ENCODE measurements around the gene GLS. TPM values are rescaled to one million over a fixed set of nuclear protein-coding genes. Genes with fewer than 3 reads are reported as not detected.

Gene GLS
- total and polyA plus RNA-seq, 9 of the 15 experiments (the other 6 are each of a cell fraction or from before 2014, with no cell fraction given), result 13.7 to 77.5 (median 48.2) TPM

- no peak for ATAC-seq
- H3K4me1 ChIP-seq (replicated peaks in 1 of 2; ENCODE audit: control insufficient read depth in 2 of 2, insufficient read depth in 2 of 2, low read length in 2 of 2), result no peaks in the 10 kb centered on the region
- no peaks in the 10 kb centered on the region for H3K9me1 ChIP-seq (ENCODE audit: control insufficient read depth, insufficient read depth, low read length)
- intact Hi-C loops (cut with micrococcal nuclease), result no loop called here
- CTCF ChIA-PET (ENCODE audit: low intra/inter-chr PET ratio), result no interaction called here
- POLR2A ChIA-PET, result interaction anchor here (1.2 kb wide), 1 partner anchor 78 kb away, joined by 4 read pairs; no protein-coding TSS in a partner anchor
- FAIRE-seq, result no peak
- H3K9me3 ChIP-seq (replicated peaks; ENCODE audit: control insufficient read depth, insufficient read depth, low read depth, low read length), result no peaks in the 10 kb centered on the region
- H3K4me2 ChIP-seq (ENCODE audit: insufficient read depth, low read length), result no peak overlapping the region
- no peak overlapping the region for H3K27ac ChIP-seq (ENCODE audit: extremely low read depth, low read depth, low read length)
- H3K36me3 ChIP-seq (ENCODE audit: control insufficient read depth, insufficient read depth, low read length), result peaks cover 47% of the 10 kb centered on the region
- WGBS (ENCODE audit: insufficient coverage, low coverage, missing lambda C conversion rate), result 88% methylated on average over 2 of the region's 2 CpGs
- no peak for DNase-seq (ENCODE audit: extremely low read depth in 1 of 4, low spot score in 3 of 4)
- H3K4me3 ChIP-seq, result no peak overlapping the region
- no peak overlapping the region for H2AFZ ChIP-seq (ENCODE audit: low read depth, low read length)
- H3K27me3 ChIP-seq (ENCODE audit: control insufficient read depth in 2 of 2, insufficient read depth in 2 of 2, low read length in 2 of 2), result no peaks in the 10 kb centered on the region
- no peaks in the 10 kb centered on the region; the same call in 1 of the 2 replicates for H4K20me1 ChIP-seq (replicated peaks; ENCODE audit: control insufficient read depth, insufficient read depth, low read length)
- H3K9ac ChIP-seq (ENCODE audit: insufficient read depth in 1 of 2, low read depth in 2 of 2, low read length in 2 of 2), result no peak overlapping the region
- H3K79me2 ChIP-seq (ENCODE audit: control insufficient read depth, insufficient read depth, low read length), result no peaks in the 10 kb centered on the region
- no TSS peak for BruUV-seq (replicated peaks)
- no peak for TF ChIP-seq PCBP2 (IDR thresholded peaks at IDR 0.05; ENCODE audit: low read depth, low read length, poor library complexity, severe bottlenecking)
- no peak for TF ChIP-seq ZNF764 (CRISPR knock-in tag; IDR thresholded peaks at IDR 0.05; ENCODE audit: low read depth)
- in situ Hi-C loops (cut with MboI), result no loop called here
These were observed 81.4 kb downstream of the GLS start for GRCh38 chr2:190961918-190962487.

- Histone ChIP-seq H4K20me1 (replicated peaks; ENCODE audit: control insufficient read depth, insufficient read depth, low read length) (no peaks in the 10 kb centered on the region; the same call in 1 of the 2 replicates), H3K4me2 (ENCODE audit: insufficient read depth, low read length) (no peak overlapping the region), H3K9ac (ENCODE audit: insufficient read depth in 1 of 2, low read depth in 2 of 2, low read length in 2 of 2) (no peak overlapping the region), H3K79me2 (ENCODE audit: control insufficient read depth, insufficient read depth, low read length) (no peaks in the 10 kb centered on the region), H3K27ac (ENCODE audit: extremely low read depth, low read depth, low read length) (no peak overlapping the region), H3K9me3 (replicated peaks; ENCODE audit: control insufficient read depth, insufficient read depth, low read depth, low read length) (no peaks in the 10 kb centered on the region), H3K9me1 (ENCODE audit: control insufficient read depth, insufficient read depth, low read length) (no peaks in the 10 kb centered on the region), H3K27me3 (ENCODE audit: control insufficient read depth in 2 of 2, insufficient read depth in 2 of 2, low read length in 2 of 2) (no peaks in the 10 kb centered on the region), H3K4me1 (replicated peaks in 1 of 2; ENCODE audit: control insufficient read depth in 2 of 2, insufficient read depth in 2 of 2, low read length in 2 of 2) (no peaks in the 10 kb centered on the region), H2AFZ (ENCODE audit: low read depth, low read length) (no peak overlapping the region), H3K36me3 (ENCODE audit: control insufficient read depth, insufficient read depth, low read length) (peaks cover 57% of the 10 kb centered on the region), H3K4me3 (no peak overlapping the region)
- POLR2A ChIA-PET, result interaction anchor here (1.2 kb wide), 1 partner anchor 16 kb away, joined by 6 read pairs; no protein-coding TSS in a partner anchor
- in situ Hi-C loops (cut with MboI), result no loop called here
- ATAC-seq, result no peak
- WGBS (ENCODE audit: insufficient coverage, low coverage, missing lambda C conversion rate), result 100% methylated on average over 2 of the region's 2 CpGs
- CTCF ChIA-PET (ENCODE audit: low intra/inter-chr PET ratio), result no interaction called here
- BruUV-seq (replicated peaks), result no TSS peak
- FAIRE-seq, result no peak
- no peak for DNase-seq (ENCODE audit: extremely low read depth in 1 of 4, low spot score in 3 of 4)
- intact Hi-C loops (cut with micrococcal nuclease), result no loop called here
- TF ChIP-seq TAF1 (IDR thresholded peaks at IDR 0.05; ENCODE audit: control insufficient read depth, extremely low read depth, insufficient read depth, low read length, severe bottlenecking) (no peak), SMARCA4 (IDR thresholded peaks at IDR 0.05) (no peak), IFI16 (CRISPR knock-in tag; IDR thresholded peaks at IDR 0.05) (no peak), E2F3 (CRISPR knock-in tag; IDR thresholded peaks at IDR 0.05) (no peak), CC2D1A (IDR thresholded peaks at IDR 0.05) (no peak), CHD1 (IDR thresholded peaks at IDR 0.05; ENCODE audit: low read length) (no peak), ETS2 (tag; IDR thresholded peaks at IDR 0.05; ENCODE audit: borderline replicate concordance, poor library complexity, severe bottlenecking) (no peak), KDM5B (IDR thresholded peaks at IDR 0.05; ENCODE audit: insufficient replicate concordance, low read depth, low read length) (no peak), C11orf30 (IDR thresholded peaks at IDR 0.05; ENCODE audit: low read depth) (no peak), BCOR (IDR thresholded peaks at IDR 0.05) (no peak), GTF2A2 (tag; IDR thresholded peaks at IDR 0.05) (no peak), ZFPM2 (CRISPR knock-in tag; IDR thresholded peaks at IDR 0.05) (no peak)
- TF ChIP-seq, protein P1, sequence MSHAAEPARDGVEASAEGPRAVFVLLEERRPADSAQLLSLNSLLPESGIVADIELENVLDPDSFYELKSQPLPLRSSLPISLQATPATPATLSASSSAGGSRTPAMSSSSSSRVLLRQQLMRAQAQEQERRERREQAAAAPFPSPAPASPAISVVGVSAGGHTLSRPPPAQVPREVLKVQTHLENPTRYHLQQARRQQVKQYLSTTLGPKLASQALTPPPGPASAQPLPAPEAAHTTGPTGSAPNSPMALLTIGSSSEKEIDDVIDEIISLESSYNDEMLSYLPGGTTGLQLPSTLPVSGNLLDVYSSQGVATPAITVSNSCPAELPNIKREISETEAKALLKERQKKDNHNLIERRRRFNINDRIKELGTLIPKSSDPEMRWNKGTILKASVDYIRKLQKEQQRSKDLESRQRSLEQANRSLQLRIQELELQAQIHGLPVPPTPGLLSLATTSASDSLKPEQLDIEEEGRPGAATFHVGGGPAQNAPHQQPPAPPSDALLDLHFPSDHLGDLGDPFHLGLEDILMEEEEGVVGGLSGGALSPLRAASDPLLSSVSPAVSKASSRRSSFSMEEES (CRISPR knock-in tag; IDR thresholded peaks at IDR 0.05), result no peak
These were observed 82.5 kb downstream of the GLS start for GRCh38 chr2:190963088-190963487.

All from K562 (cell line).